ENCODE data around the gene FOXI1. TPM values are rescaled to one million over a fixed set of nuclear protein-coding genes. Genes with fewer than 3 reads are reported as not detected.

FOXI1 gene
- total RNA-seq, 1 experiment from 2014 or later: 0.07 TPM

DNA sequence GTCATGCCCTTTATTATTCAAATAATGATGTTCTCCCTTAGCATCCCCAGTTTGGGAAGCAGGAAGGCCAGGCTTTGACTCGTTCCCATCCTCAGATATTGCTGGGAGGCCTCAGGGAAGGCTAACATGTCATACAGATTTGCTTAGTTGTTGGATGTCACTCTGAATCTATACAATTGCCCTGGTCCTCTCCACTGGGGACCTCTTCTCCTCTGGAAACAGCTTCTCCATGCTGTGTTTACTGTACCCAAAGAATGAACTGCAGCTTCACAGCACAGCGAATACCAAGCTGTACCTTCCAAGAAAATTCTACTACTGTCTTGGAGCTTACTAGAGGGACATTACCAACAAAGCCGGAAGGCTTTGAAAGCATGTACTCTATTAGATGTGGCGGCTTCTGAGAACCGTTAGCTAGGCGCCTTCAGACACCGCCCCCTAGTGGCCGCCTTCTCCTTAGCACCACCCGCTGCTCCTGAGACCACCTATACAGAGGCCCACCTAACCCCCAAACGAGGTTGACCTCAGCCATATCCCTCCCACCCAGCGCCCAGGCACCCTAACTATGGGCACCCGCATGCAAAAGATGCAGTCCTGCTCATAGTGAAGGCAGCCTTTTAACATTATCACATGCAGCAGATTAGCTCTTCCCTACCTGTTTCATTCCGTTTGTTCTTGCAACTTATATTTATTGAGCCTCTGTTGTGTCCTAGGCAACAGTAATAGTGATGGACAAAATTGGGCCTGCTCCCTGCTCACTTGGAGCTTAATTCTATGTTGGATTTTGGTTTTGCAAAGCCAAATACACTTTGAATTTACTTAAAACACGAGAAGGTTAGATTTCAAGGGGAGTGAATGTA lies 34.9 kb upstream of the FOXI1 start:
- H3K36me3 ChIP-seq (ENCODE audit: insufficient read depth, low read length): peaks cover 20% of the 10 kb centered on the region
- H3K27ac ChIP-seq (ENCODE audit: low read length): peak overlapping the region; percentile 94; the same call in 1 of the 2 replicates
- peak; percentile 56 for DNase-seq
- no peak overlapping the region for H3K4me3 ChIP-seq (ENCODE audit: low read length)
- no peaks in the 10 kb centered on the region for H3K9me3 ChIP-seq (ENCODE audit: low read length)
- H3K4me1 ChIP-seq (ENCODE audit: low read length): peaks cover 60% of the 10 kb centered on the region
- H4K20me1 ChIP-seq (ENCODE audit: insufficient read depth, low read depth, low read length): no peaks in the 10 kb centered on the region
- H3K27me3 ChIP-seq (ENCODE audit: low read length): no peaks in the 10 kb centered on the region
- H3K4me2 ChIP-seq (ENCODE audit: low read depth, low read length, poor library complexity, severe bottlenecking): no peak overlapping the region
- H3K9ac ChIP-seq (ENCODE audit: low read length): no peak overlapping the region
- H2AFZ ChIP-seq (ENCODE audit: low read length): no peak overlapping the region
- H3K9me2 ChIP-seq (replicated peaks; ENCODE audit: insufficient read depth, low read length): no peaks in the 10 kb centered on the region
- peaks cover 8% of the 10 kb centered on the region; the same call in 1 of the 2 replicates for H3K79me2 ChIP-seq (ENCODE audit: low read length)

DNA sequence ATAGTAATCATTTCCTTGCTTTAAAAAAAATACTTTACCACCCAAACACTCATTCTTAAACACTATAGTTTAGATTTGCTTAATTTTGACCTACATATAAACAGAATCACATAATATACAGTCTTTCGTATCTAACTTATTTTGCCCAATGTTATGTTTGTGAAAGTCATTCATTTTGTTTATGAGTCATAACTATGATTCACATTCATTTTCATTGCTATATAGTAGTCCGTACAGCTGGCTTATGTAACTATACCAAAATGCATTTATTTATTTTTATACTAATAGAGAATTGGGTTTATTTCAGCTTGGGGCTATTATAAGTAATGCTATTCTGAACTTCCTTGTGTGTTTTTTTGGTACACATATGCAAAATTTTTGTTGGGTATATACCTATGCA lies 33.9 kb upstream of the FOXI1 start:
- H3K4me3 ChIP-seq (ENCODE audit: low read length): no peak overlapping the region
- no peaks in the 10 kb centered on the region for H3K9me2 ChIP-seq (replicated peaks; ENCODE audit: insufficient read depth, low read length)
- no peak overlapping the region for H3K4me2 ChIP-seq (ENCODE audit: low read depth, low read length, poor library complexity, severe bottlenecking)
- H2AFZ ChIP-seq (ENCODE audit: low read length): no peak overlapping the region
- H3K27ac ChIP-seq (ENCODE audit: low read length): peak overlapping the region; percentile 59
- H3K36me3 ChIP-seq (ENCODE audit: insufficient read depth, low read length): peaks cover 23% of the 10 kb centered on the region
- H3K27me3 ChIP-seq (ENCODE audit: low read length): no peaks in the 10 kb centered on the region
- no peak for DNase-seq
- H3K9me3 ChIP-seq (ENCODE audit: low read length): no peaks in the 10 kb centered on the region
- no peaks in the 10 kb centered on the region for H4K20me1 ChIP-seq (ENCODE audit: insufficient read depth, low read depth, low read length)
- peaks cover 50% of the 10 kb centered on the region for H3K4me1 ChIP-seq (ENCODE audit: low read length)
- H3K79me2 ChIP-seq (ENCODE audit: low read length): peaks cover 8% of the 10 kb centered on the region; the same call in 1 of the 2 replicates
- H3K9ac ChIP-seq (ENCODE audit: low read length): no peak overlapping the region

DNA sequence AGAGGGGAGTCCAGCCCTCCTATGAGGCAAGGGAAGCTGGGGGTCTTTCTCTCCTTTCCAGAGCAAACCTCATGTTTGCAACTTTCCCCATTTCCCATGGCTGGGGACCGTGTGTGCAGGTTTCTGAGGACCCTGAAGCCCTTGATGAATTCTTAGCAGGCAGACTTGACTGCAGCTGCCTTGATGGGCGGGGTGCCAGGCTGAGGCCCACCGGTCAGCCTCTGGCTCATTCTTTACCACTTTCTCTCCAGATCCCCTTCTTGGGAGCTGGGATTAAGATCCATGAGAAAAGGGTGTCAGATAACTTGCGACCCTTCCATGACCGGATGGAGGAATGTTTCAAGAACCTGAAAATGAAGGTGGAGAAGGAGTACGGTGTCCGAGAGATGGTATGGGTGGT lies 30.0 kb upstream of the FOXI1 start:
- H3K9me3 ChIP-seq (ENCODE audit: low read length): no peaks in the 10 kb centered on the region
- H4K20me1 ChIP-seq (ENCODE audit: insufficient read depth, low read depth, low read length): no peaks in the 10 kb centered on the region
- no peaks in the 10 kb centered on the region for H3K9me2 ChIP-seq (replicated peaks; ENCODE audit: insufficient read depth, low read length)
- no peak overlapping the region for H2AFZ ChIP-seq (ENCODE audit: low read length)
- peaks cover 8% of the 10 kb centered on the region; the same call in 1 of the 2 replicates for H3K79me2 ChIP-seq (ENCODE audit: low read length)
- no peaks in the 10 kb centered on the region for H3K27me3 ChIP-seq (ENCODE audit: low read length)
- no peak overlapping the region for H3K27ac ChIP-seq (ENCODE audit: low read length)
- no peak overlapping the region for H3K4me2 ChIP-seq (ENCODE audit: low read depth, low read length, poor library complexity, severe bottlenecking)
- peaks cover 15% of the 10 kb centered on the region for H3K4me1 ChIP-seq (ENCODE audit: low read length)
- DNase-seq: no peak
- H3K9ac ChIP-seq (ENCODE audit: low read length): no peak overlapping the region
- H3K36me3 ChIP-seq (ENCODE audit: insufficient read depth, low read length): peaks cover 28% of the 10 kb centered on the region
- no peak overlapping the region for H3K4me3 ChIP-seq (ENCODE audit: low read length)

DNA sequence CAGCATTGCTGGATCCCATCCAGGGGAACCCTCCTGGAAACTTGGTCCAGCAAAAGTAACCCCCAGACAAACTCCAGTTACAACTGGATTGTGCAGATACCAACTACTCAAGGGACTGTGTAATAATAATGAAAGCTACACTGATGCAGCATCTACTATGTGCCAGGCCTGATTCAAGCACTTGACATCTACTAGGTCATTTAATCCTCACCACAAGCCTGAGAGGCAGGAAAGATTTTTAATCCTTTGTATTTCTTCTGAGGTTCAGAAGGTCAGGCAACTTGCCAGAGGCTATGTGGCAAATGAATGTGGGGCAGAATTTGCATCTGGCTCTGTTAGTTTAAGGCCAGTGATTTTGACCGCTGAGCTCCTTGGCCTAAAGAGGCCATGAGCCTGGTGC lies 29.5 kb upstream of the FOXI1 start:
- Histone ChIP-seq H3K4me2 (ENCODE audit: low read depth, low read length, poor library complexity, severe bottlenecking) (no peak overlapping the region), H2AFZ (ENCODE audit: low read length) (no peak overlapping the region), H3K36me3 (ENCODE audit: insufficient read depth, low read length) (peaks cover 28% of the 10 kb centered on the region), H3K4me3 (ENCODE audit: low read length) (no peak overlapping the region), H4K20me1 (ENCODE audit: insufficient read depth, low read depth, low read length) (no peaks in the 10 kb centered on the region), H3K27ac (ENCODE audit: low read length) (no peak overlapping the region), H3K9ac (ENCODE audit: low read length) (no peak overlapping the region), H3K4me1 (ENCODE audit: low read length) (peaks cover 15% of the 10 kb centered on the region), H3K9me3 (ENCODE audit: low read length) (no peaks in the 10 kb centered on the region), H3K79me2 (ENCODE audit: low read length) (peaks cover 8% of the 10 kb centered on the region; the same call in 1 of the 2 replicates), H3K27me3 (ENCODE audit: low read length) (no peaks in the 10 kb centered on the region), H3K9me2 (replicated peaks; ENCODE audit: insufficient read depth, low read length) (no peaks in the 10 kb centered on the region)
- DNase-seq: no peak

DNA sequence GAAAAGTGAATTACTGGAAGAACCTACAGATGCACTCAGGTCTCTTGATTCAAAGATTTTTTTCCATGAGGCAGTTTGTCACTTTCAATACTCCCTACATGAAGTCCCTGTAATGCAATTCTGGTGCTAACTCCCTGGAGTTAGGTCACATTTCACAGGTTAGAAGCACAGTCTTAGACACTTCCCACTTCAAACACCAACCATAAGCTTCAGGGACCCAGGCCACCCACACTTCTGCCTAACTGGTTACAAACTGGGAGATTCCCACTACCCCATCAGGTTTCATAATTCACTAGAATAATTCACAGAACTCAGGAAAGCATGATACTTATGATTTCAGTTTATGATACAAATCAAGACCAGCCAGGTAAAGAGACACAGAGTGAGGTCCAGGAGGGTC lies 29.0 kb upstream of the FOXI1 start:
- Histone ChIP-seq H3K36me3 (ENCODE audit: insufficient read depth, low read length) (peaks cover 23% of the 10 kb centered on the region), H4K20me1 (ENCODE audit: insufficient read depth, low read depth, low read length) (no peaks in the 10 kb centered on the region)

DNA sequence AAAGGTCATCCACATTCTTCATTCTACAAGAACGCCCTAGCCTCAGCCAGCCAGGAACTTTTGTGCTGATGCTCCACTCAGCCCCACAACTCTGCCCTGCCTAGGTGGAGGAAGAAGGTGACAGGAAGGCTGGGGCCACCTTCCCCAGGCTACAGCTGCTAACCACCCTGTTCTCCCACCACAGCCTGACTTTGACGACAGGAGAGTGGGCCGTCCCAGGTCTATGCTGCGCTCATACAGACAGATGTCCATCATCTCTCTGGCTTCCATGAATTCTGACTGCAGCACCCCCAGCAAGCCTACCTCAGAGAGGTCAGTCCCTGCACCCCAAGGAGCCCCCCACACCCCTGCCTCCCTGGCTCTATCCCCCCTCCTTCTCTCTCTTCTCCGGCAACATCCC lies 28.2 kb upstream of the FOXI1 start:
- Histone ChIP-seq H3K79me2 (ENCODE audit: low read length) (peaks cover 8% of the 10 kb centered on the region; the same call in 1 of the 2 replicates), H3K9ac (ENCODE audit: low read length) (no peak overlapping the region)

More for the DNA sequence above, 29.0 kb upstream of the FOXI1 start:
- Histone ChIP-seq H3K9me3 (ENCODE audit: low read length) (no peaks in the 10 kb centered on the region), H3K4me2 (ENCODE audit: low read depth, low read length, poor library complexity, severe bottlenecking) (no peak overlapping the region), H3K27ac (ENCODE audit: low read length) (no peak overlapping the region), H3K27me3 (ENCODE audit: low read length) (no peaks in the 10 kb centered on the region), H3K4me1 (ENCODE audit: low read length) (peaks cover 15% of the 10 kb centered on the region), H3K4me3 (ENCODE audit: low read length) (no peak overlapping the region), H3K79me2 (ENCODE audit: low read length) (peaks cover 8% of the 10 kb centered on the region; the same call in 1 of the 2 replicates), H2AFZ (ENCODE audit: low read length) (no peak overlapping the region), H3K9me2 (replicated peaks; ENCODE audit: insufficient read depth, low read length) (no peaks in the 10 kb centered on the region), H3K9ac (ENCODE audit: low read length) (no peak overlapping the region)
- no peak for DNase-seq

DNA sequence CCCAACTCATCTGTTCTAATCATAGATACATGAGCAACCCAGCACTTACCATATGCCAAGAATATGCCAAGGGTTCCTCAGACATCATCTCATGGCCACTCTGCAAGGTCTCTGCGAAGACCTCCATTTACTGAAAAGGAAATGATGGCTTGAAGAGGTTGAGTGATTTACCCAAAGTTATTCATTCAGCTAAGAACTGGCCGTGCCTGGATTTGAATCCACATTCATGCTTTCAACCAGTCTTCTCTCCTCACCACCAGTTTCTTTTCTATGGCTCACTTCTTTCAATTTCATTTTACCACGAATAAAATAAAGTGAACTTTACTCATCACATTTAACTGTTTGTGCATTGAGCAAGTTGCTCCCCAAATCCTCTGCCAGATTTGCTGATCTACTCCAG lies 27.2 kb upstream of the FOXI1 start:
- H3K4me2 ChIP-seq (ENCODE audit: low read depth, low read length, poor library complexity, severe bottlenecking): no peak overlapping the region
- H3K79me2 ChIP-seq (ENCODE audit: low read length): 0 out of 2 replicates have a peak, but pooled peaks cover 3% of the 10 kb centered on the region
- H3K4me3 ChIP-seq (ENCODE audit: low read length): no peak overlapping the region
- H3K9me2 ChIP-seq (replicated peaks; ENCODE audit: insufficient read depth, low read length): no peaks in the 10 kb centered on the region
- no peaks in the 10 kb centered on the region for H3K9me3 ChIP-seq (ENCODE audit: low read length)
- H3K27ac ChIP-seq (ENCODE audit: low read length): no peak overlapping the region
- H3K4me1 ChIP-seq (ENCODE audit: low read length): peaks cover 3% of the 10 kb centered on the region
- no peaks in the 10 kb centered on the region for H4K20me1 ChIP-seq (ENCODE audit: insufficient read depth, low read depth, low read length)
- H3K36me3 ChIP-seq (ENCODE audit: insufficient read depth, low read length): peaks cover 30% of the 10 kb centered on the region
- H3K27me3 ChIP-seq (ENCODE audit: low read length): no peaks in the 10 kb centered on the region
- no peak overlapping the region for H3K9ac ChIP-seq (ENCODE audit: low read length)
- DNase-seq: no peak
- no peak overlapping the region for H2AFZ ChIP-seq (ENCODE audit: low read length)

More for the DNA sequence above, 28.2 kb upstream of the FOXI1 start:
- H3K9me2 ChIP-seq (replicated peaks; ENCODE audit: insufficient read depth, low read length): no peaks in the 10 kb centered on the region
- no peak overlapping the region for H2AFZ ChIP-seq (ENCODE audit: low read length)
- DNase-seq: no peak
- no peaks in the 10 kb centered on the region for H3K27me3 ChIP-seq (ENCODE audit: low read length)
- H3K4me3 ChIP-seq (ENCODE audit: low read length): no peak overlapping the region
- peaks cover 8% of the 10 kb centered on the region for H3K4me1 ChIP-seq (ENCODE audit: low read length)
- no peaks in the 10 kb centered on the region for H3K9me3 ChIP-seq (ENCODE audit: low read length)
- no peaks in the 10 kb centered on the region for H4K20me1 ChIP-seq (ENCODE audit: insufficient read depth, low read depth, low read length)
- H3K36me3 ChIP-seq (ENCODE audit: insufficient read depth, low read length): peaks cover 25% of the 10 kb centered on the region
- H3K27ac ChIP-seq (ENCODE audit: low read length): no peak overlapping the region
- no peak overlapping the region for H3K4me2 ChIP-seq (ENCODE audit: low read depth, low read length, poor library complexity, severe bottlenecking)

DNA sequence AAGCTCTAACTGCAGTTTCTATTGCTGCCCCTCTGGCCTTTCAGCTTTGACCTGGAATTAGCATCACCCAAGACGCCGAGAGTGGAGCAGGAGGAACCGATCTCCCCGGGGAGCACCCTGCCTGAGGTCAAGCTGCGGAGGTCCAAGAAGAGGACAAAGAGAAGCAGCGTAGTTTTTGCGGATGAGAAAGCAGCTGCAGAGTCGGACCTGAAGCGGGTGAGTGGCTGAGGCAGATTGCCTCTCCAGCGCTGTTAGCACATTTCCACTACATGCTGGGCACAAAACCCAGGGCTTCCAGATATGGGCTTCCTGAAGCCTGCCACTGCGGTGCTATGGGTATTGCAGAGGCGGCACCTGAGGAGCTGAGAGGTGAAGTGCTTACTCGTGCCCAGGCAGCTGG lies 26.8 kb upstream of the FOXI1 start:
- H3K4me3 ChIP-seq (ENCODE audit: low read length): no peak overlapping the region
- peaks cover 7% of the 10 kb centered on the region for H3K4me1 ChIP-seq (ENCODE audit: low read length)
- no peak overlapping the region for H2AFZ ChIP-seq (ENCODE audit: low read length)
- H3K27me3 ChIP-seq (ENCODE audit: low read length): no peaks in the 10 kb centered on the region
- no peak overlapping the region for H3K9ac ChIP-seq (ENCODE audit: low read length)
- H3K27ac ChIP-seq (ENCODE audit: low read length): no peak overlapping the region
- H3K4me2 ChIP-seq (ENCODE audit: low read depth, low read length, poor library complexity, severe bottlenecking): no peak overlapping the region
- H3K79me2 ChIP-seq (ENCODE audit: low read length): 0 out of 2 replicates have a peak, but pooled peaks cover 3% of the 10 kb centered on the region
- no peaks in the 10 kb centered on the region for H4K20me1 ChIP-seq (ENCODE audit: insufficient read depth, low read depth, low read length)
- DNase-seq: no peak
- peaks cover 30% of the 10 kb centered on the region for H3K36me3 ChIP-seq (ENCODE audit: insufficient read depth, low read length)
- no peaks in the 10 kb centered on the region for H3K9me2 ChIP-seq (replicated peaks; ENCODE audit: insufficient read depth, low read length)
- no peaks in the 10 kb centered on the region for H3K9me3 ChIP-seq (ENCODE audit: low read length)

All from Karpas-422 (cell line).